NCI-H69 (cell line): ENCODE measurements around the gene NFE2.

Source experiments
- DNase-seq: peaks from one replicate; lab custom pipeline; 2025; lab: John Stamatoyannopoulos, UW

NFE2 gene

GRCh38 chr12:54249489-54249888 lies 51.3 kb downstream of the NFE2 start:
- no peak for DNase-seq

- no peak for DNase-seq
These were observed 54.7 kb downstream of the NFE2 start for GRCh38 chr12:54246011-54246641.
